Activated CD4-positive, alpha-beta T cell treated with anti-CD3 and anti-CD28 coated beads, Interleukin-2, amount 50 U/mL, for 48 hours (primary cell): Measurements from ENCODE around the gene KIF3B.
"Not testable (repeated sequence)": the region's sequence is repeated elsewhere in the genome, so short reads cannot be mapped to it uniquely, and the experiment has no call there.

Experiments
- DNase-seq, 2 experiments: peaks; one replicate each; pipeline ENCODE4 v3.0.0-alpha.2; 2020

Gene KIF3B

DNA sequence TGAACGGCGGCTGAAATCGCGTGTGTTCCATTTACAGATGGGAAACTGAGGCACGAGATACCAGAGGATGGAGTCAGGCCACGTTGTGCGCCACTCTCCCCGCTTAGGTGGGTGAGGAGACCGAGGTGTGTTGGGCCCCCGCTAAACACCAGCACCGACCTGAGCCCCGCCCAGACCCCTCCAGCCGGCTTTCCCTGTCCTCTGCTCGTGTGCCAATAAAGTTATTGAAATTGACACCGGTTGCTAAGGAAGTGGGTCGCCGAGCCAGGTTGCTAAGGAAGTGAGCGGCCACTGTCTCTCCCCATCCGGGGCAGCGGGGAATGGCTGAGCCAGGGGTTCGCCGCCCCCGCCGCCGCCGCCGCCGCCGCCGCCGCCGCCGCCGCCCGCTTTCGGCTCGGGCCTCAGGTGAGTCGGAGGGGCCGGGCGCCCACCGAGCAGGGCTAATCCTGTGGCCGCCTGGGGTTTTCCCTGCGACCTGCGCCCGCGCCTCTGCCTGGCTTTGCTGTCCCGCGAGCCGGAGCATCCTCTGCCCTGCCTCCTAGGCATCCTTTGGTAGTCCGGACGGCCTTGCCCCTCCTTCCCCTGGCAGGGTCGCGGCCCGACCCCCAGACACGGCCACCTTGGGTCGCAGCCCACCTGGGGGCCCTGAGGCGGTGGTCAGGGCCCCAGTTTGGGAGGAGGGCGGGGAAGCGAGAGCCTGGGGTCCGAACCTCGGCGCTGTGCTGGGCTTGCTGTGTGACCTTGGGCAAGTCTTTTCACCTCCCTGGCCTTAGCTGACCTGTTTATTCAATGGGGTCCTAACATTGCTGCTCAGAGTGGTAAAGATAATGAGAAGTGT is at the start of gene KIF3B:
Gene KIF3B (plus strand): TSS at position 291 of the 838 bp plus-strand sequence. CDS start 32,127 bp downstream, outside the sequence.
- DNase-seq: peak; percentile 88 to 91

DNA sequence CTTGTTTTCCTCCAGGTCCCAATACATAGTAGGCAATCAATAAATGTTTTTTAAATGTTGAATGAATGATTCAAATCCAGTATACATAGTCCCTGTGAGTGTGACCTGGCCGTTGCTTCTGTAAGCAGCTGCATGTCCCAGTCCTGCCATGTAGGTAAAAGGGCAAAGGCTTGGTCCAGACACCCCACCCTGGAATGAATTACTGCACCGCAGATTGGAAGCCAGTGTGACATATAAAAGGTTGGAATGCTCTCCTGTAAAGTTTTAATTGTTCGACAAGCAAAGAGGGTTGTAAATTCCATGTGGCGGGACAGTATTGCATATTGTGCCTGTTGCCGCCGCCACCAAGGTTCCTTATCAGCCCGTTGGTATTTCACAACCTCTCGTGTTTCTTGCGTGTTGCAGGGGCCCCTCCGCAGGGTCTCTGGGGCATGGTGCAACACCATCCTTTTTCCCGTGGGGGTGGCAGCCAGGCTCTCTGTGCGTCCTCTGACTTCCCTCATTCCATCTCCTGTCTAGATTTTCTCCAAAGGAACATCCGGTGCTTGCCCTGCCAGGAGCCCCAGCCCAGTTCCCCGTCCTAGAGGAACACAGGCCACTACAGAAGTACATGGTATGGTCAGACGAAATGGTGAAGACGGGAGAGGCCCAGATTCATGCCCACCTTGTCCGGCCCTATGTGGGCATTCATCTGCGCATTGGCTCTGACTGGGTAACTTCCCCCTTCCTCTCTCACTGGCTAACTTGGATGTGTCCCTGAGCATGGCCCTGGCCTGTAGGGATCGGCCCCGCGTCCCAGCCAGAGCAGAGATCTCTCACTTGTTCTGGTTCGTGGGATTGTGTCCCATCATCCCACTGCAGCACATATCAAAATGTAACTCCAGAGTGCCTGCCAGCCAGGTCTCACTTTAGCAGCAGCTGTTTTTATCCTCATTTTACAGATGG is 49.4 kb upstream of the KIF3B start:
- no peak for DNase-seq

DNA sequence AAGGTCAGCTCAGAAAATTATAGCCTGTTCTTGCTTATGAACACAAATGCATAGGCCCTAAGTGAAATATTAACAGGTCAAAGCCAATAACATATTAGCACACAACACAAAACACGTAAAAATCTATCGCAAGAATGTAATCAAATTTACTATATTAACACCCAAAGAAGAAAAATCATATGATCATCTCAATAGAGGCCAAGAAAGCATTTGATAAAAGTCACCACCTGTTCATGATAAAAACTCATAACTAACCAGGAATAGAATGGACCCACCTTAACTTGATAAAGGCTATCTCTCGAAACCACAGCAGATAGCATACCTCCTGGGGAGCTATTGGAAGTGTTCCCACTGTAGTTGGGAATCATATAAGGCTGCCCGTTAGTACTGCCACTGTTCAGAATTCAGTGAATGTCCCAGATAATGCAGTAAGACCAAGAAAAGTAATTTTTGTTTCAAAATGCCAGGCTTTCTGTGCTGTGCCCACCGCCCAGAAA is 48.2 kb upstream of the KIF3B start:
- no peak for DNase-seq

DNA sequence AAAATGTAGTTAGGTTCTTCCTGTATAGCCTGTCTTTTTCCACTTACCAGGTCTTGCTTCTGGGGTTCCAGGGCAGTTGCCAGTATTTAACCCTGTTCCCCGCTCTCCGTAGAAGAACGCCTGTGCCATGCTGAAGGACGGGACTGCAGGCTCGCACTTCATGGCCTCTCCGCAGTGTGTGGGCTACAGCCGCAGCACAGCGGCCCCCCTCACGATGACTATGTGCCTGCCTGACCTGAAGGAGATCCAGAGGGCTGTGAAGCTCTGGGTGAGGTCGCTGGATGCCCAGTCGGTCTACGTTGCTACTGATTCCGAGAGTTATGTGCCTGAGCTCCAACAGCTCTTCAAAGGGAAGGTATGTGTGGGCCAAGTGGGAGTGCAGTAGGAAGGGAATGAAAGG is 46.7 kb upstream of the KIF3B start:
- no peak for DNase-seq

DNA sequence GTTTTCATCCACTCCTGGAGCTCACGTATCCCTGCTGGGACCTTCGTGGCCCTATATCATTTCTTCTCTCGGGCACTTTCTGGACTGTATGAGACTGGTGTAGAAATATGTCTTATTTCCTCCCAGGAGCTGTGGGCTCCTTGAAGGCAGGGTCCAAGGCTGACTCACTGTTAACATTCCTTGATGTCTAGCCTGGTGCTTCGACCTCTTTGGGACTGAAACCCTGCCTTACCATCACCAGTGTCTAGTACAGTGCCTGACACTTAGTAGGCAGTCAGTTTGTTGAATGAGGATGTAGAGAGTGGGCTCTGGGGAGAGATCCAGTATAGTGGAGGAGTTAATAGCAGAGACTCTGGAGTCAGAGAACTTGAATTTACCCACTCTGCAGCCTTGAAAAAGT is 46.2 kb upstream of the KIF3B start:
- no peak for DNase-seq

DNA sequence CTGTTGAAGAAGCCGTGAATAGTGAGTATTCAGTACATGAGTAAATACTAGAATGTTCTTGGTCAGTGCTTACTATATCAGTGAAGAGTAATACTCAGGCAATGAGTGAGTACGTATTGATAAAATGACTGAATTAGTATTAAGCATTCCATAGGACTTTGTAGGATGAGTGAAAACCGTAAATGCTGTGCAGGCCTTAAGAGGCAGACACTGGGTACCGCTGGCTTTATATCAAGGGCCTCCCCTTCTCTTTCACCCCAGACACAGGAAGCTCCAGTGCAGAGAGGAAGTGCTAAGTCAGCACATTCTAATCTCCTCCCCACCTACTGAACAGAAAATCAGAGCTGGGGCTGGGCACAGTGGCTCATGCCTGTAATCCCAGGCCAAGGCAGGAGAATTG is 45.6 kb upstream of the KIF3B start:
- DNase-seq: peak; percentile 53 to 63

DNA sequence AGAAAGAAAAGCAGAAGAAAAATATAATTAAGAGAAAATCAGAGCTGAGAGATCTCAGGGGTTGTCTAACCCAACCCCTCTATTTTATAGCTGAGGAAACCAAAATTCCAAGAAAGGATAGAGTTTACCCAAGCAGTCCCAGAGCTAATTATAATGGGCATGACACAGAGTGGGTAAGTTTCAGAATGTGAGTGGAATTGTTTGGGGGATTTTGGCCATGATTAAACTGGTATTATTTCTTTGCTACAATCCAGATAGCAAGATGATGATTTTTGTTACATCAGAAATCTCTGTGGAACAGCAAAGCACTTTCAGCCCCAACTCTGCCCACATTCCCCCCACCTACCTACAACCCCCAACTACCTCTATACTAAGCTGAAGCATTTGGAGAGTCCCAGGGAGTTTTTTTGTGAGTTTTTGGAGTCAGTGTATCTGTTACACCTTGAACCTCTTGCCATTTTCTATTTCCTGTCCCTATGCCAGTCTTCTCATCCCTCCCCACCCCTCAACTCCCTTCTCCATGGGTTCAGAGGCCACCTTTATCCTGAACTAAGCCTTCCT is 45.0 kb upstream of the KIF3B start:
- peak; percentile 33 to 43 for DNase-seq

DNA sequence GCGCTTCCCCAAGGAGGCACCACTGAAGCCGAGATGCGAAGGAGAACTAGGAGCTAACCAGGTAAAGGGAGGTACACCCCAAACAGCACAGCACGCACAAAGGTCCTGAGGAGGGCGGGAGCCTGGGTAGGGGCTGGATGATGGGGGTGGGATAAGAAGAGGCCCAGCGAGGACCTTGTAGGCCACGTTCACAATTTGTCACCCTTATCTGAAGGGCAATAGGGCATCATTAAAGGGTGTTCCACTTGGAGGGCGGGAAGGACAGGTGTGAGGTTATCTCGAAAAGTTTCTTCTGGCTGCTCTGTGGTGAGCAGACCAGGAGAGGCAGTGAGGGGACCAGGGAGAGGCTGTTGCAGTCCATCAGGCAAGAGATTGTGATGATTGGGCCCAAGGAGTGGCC is 44.2 kb upstream of the KIF3B start:
- DNase-seq: no peak

DNA sequence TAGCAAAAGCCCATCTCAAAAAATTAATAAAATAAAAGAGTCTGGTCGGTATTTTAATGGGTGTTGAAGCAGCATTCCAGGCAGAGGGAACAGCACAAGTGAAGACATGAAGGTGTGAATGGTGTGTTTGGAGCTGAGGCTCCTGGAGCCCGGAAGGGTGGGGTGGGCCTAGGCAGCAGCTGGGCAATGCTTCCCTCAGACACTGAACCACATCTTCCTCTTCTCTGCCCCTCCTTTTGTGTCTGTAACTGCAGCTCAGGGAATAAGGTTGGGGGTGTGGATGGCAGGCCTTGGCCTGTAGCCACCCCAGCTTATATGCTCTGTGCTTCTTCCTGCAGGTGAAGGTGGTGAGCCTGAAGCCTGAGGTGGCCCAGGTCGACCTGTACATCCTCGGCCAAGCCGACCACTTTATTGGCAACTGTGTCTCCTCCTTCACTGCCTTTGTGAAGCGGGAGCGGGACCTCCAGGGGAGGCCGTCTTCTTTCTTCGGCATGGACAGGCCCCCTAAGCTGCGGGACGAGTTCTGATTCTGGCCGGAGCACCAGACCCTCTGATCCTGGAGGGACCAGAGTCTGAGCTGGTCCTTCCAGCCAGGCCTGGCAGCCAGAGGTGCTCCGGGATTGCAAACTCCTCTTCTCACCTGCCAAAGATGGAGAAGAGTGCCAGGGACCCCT is 43.2 kb upstream of the KIF3B start:
- DNase-seq: no peak

DNA sequence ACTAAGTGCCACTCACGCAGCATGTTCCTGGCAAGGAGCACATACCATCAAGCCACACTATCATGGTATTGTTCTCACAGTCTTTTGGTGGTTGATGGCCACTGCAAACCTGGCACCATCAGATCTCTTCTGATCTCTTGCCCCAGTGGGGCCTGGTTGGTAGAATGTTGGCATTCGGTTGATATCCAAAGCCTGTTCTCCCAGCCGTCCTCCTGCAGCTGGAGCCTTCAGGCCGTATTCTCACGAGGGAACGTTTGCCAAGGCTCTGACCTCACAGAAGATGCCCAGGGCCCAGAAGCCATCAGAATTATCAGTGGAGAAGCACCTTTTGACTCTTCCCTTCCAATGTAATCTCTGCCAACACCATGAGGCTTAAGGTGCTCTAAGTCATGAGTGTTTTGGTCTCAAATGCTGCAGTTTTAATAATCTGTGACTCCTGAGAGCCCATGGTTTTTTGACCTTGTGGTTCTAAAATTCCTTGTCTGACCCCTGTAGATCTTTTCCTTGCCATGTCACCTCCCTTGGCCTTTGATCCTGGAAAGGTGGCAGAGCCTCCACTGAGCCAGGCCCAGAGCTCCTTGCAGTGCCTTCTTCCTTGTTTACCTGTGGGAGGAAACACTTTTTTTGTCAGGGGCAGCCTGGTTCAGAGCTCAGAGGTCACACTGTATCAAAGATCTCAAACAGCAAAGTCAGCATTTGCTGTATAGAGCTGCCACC is 42.0 kb upstream of the KIF3B start:
- no peak for DNase-seq

DNA sequence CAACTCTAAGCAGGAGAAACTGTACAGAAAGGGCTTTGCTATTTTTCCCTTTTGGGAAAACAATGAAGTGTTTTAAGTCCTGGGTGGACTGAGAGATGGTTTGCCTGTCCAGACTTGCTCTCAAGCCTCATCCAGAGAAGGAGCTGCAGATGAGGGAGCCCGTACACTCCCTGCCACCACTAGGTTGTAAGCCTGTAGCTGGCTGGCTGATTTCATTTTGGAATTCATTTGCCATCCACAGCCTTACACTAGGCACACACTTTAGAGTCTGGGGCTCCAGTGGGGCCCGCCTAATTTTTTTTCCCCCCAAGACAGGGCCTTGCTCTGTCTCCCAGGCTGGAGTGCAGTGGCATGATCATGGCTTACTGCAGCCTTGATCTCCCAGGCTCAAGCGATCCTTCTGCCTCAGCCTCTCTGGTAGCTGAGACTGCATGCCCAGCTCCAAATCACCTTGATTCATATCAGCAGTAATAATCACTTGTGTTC is 41.4 kb upstream of the KIF3B start:
- DNase-seq: no peak

DNA sequence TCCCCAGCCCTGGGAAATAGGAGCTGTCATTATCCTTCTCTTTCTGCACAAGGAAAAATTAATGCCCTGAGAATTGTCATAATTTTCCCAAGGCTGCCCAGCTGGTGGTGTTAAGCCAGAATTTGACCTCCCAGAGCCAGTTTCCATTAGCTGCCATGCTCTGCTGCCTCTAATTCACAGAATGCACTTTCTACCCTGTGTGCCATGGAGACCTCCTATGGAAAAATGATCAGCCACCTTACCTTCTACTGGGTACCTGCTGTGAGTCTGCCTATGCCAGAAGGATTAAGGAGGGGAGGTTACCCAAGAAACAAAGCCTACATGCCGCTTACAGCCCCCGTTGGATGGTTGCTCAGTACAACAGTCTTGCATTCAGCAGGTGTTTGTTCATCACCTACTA is 40.6 kb upstream of the KIF3B start:
- no peak for DNase-seq

DNA sequence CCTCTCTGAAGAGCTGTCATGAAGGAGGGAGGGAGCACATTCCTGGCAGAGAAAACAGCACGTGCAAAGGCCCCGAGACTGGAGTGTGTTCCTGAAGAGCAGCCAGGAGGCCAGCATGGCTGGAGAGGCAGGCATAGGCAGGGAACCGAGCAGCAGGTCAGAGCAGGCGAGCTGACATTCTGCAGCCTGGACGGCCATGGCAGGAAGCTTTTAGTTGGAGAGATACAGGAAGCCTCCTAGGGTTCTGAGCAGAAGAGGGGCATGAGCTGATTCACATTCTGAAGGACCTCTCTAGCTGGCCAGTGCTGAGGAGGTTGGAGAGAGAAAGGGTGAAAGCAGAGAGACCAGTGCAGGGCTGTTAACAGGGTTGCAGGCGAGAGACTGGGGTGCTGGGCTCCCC is 40.0 kb upstream of the KIF3B start:
- DNase-seq: no peak

DNA sequence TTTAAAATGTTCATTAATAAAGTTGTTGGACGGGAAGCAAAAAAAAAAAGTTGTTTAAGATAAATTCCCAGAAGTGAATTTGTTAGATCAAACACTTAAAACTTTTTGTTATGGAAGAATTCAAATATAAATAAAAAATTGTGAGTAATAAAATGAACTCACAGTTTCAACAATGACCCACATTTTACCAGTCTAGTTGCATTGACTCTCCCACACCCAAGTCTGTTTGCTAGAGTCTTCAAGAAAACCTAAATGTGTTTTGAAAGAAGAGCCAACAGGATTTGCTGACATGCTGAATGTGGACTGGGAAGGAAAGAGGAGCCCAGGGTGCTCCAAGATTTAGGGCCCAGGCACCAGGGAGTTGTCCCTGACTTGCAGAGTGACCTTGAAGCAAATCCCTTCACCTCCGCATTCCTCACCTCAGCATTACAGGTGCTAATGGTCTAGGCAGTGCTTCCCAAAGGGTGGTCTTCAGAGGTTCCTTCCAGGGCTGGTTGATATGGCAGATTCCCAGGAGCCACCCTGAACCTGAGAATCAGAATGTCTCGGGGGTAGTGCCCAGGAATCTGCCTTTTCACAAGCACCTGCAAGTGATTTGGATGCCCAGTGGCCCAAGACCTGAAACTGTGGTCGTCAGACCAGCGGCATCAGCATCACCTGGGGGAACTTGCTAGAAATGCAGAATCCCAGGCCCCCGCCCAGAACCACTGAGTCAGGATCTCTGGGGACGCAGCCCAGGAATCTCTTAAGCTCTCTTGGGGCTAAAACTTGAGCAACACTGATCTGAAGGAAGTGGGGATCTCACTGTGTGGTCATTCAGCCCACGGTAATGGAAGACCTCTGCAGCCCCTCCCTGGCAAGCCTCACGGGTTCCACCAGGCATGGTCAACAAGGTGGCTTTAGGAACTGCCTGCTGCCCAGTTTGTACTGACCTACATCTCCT is 38.7 kb upstream of the KIF3B start:
- DNase-seq: no peak

DNA sequence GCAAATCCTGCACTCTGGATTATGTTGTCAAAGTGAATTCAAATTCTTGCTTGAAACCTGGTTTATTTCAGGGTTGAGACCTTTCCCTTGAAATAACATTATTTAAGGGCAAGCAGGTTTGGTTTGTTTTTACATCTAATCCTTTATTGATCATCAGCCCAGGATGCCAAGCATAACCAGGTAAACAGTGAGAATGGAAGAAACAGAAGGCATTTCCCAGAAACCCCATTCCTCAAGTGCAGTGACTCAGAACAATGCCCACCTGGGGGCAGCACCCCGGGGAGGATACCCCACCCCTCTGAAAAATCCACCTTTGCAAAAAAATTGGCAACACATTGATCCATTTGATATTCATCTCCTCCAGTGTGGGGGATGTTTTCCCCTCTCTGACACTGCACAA is 37.2 kb upstream of the KIF3B start:
- DNase-seq: no peak

DNA sequence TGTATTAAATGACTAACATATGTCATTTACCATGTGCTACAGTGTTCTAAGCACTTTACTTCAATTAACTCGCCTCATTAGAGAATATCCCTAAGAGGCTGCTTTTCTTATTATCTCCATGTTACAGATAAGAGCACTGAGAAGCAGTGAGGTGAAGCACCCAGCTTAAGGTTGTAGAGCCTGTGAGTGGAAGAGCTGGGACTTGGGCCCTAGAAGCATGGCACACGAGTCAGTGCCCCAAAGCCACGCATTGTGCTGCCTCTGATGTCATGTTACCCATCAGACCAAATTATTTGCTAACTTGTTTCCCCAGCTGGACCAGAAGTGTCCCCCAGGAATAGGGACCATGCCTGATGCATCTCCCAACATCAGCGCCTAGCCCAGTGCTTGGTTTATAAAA is 35.6 kb upstream of the KIF3B start:
- DNase-seq: no peak

DNA sequence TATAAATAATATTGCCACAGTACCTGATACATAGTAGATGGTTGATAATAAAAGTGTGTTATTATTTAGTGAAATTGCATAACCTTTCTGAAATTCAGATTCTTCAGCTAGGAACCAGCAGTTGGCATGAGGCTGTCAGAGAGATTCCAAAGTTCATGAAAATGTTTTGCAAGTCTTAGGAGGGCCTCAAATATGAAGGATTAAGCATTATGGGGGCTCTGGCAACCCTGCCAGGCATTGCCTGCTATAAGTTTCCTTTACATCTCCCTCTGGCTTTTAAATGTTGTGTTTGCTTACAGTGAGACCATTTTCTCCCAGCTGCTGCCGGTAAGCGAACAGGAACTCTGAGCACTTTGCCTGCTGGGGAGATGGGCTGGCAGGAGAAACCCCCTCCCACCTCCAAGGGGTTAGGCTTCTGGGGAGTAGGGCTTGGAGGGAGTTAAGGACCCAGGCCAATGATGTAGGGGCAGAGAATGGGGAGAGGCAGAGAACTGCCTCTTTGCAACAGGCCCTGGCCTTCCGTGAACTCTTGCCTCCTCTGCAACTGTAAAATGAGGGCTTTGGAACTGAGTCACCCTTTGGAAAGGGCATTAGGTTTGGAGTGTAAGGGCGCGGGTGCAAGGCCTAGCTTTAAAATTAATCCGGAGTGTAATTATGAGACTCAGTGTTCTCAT is 33.2 kb upstream of the KIF3B start:
- DNase-seq: no peak

DNA sequence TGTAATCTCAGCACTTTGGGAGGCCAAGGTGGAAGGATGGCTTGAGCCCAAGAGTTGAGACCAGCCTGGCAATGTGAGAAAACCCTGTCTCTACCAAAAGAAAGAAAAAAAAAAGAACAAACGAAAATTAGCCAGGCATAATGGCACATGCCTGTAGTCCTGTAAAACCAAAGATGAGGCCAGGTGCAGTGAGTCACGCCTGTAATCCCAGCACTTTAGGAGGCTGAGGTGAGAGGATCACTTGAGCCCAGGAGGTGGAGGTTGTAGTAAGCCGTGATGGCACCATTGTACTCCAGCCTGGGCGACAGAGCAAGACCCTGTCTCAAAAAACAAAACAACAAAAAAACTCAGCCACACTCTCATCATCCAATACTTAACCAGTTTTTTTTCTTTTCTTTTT is 32.5 kb upstream of the KIF3B start:
- DNase-seq: no peak

DNA sequence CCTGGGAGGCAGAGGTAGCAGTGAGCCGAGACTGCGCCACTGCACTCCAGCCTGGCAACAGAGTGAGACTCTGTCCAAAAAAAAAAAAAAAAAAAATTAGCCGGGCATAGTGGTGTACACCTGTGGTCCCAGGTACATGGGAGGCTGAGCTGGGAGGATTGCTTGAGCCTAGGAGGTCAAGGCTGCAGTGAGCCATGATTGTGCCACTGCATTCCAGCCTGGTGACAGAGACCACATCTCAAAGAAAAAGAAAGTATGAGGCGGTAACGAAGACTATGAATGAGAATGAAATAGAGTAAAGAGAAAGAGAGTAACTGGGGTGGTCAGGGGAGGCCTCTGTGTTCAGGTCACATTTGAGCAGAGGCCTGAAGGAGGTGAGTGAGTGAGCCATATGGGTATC is 31.2 kb upstream of the KIF3B start:
- not testable (repeated sequence) for DNase-seq

DNA sequence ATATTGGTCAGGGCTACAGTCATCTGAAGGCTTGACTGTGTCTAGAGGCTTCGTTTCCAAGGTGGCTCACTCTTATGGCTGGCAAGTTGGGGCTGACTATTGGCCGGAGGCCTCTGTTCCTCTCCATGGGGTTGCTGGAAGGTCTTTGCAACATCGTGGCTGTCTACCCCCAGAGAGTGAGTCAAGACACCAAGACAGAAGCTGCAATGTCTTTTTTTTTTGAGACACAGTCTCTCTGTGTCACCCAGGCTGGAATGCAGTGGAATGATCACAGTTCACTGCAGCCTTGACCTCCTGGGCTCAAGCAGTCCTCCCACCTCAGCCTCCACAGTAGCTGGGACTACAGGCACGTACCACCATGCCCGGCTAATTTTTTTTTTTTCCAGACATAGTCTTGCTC is 29.4 kb upstream of the KIF3B start:
- DNase-seq: no peak
